A549 (cell line): Measurements from ENCODE around the gene MAP3K5. TPM values are rescaled to one million over a fixed set of nuclear protein-coding genes. Genes with fewer than 3 reads are reported as not detected.

ENCODE experiments used
- ATAC-seq, 2 experiments: fragments of 200-7000 bp in 1 of 2; fragments of >200 bp in 1 of 2; cut with Nextera tagmentation in 1 of 2; cut with Tn5 transposase in 1 of 2; 3 replicates each; pipeline versions ENCODE4 v1.8.0 to v1.9.1; 2018 to 2020; ENCODE audit warnings: mild to moderate bottlenecking in 1 of 2, moderate library complexity in 1 of 2
- CTCF ChIA-PET: fragments of 300-600 bp; sonication (Branson Sonifier 250); formaldehyde crosslinking; extraction: SDS; loops from one replicate; lab custom pipeline; 2021; ENCODE audit warnings: antibody characterized with exemption, inconsistent platforms; lab: Yijun Ruan, JAX
- POLR2A ChIA-PET: fragments of 350-600 bp; formaldehyde crosslinking; extraction: SDS; loops from one replicate; lab custom pipeline; 2021; ENCODE audit warnings: antibody characterized with exemption, inconsistent platforms; lab: Yijun Ruan, JAX
- DNase-seq, 2 experiments: peaks; one replicate each; pipeline versions ENCODE4 v3.0.0 to v3.0.0-alpha.2; 2011 to 2016; ENCODE audit warnings: low read depth in 1 of 2, low spot score in 1 of 2
- FAIRE-seq: peaks from 2 replicates; lab custom pipeline; 2011; peaks lifted over from hg19 to GRCh38; lab: Jason Lieb, UNC
- H3K27ac ChIP-seq, 2 experiments: fragments of >200 bp; sonication (Bioruptor Twin); formaldehyde crosslinking; 3 replicates each; pipeline ENCODE4 v1.5.1; 2016 to 2017
- H3K4me1 ChIP-seq: fragments of >200 bp; sonication (Bioruptor Twin); formaldehyde crosslinking; 3 replicates; pipeline ENCODE4 v1.6.1; 2016
- H3K4me2 ChIP-seq: fragments of >200 bp; sonication (Bioruptor Twin); formaldehyde crosslinking; 3 replicates; pipeline ENCODE4 v1.6.1; 2016
- H3K4me3 ChIP-seq: fragments of >200 bp; sonication (Bioruptor Twin); formaldehyde crosslinking; 3 replicates; pipeline ENCODE4 v1.5.1; 2016
- H3K9me3 ChIP-seq: fragments of >200 bp; sonication (Bioruptor Twin); formaldehyde crosslinking; 3 replicates; pipeline ENCODE4 v1.6.1; 2016
- CEBPB ChIP-seq, 2 experiments: fragments of >200 bp in 1 of 2; sonication (Bioruptor Twin) in 1 of 2; formaldehyde crosslinking in 1 of 2; IDR thresholded peaks; 2 replicates each; pipeline ENCODE4 v1.6.1; 2012 to 2016
- EHF ChIP-seq: fragments of 250-450 bp; sonication (Bioruptor Pico); IDR thresholded peaks from 2 replicates; pipeline ENCODE4 v1.5.0; 2020; ENCODE audit warnings: mild to moderate bottlenecking
- FOSB ChIP-seq: fragments of 250-450 bp; sonication (Bioruptor Pico); IDR thresholded peaks from 2 replicates; pipeline ENCODE4 v1.5.0; 2020; ENCODE audit warnings: mild to moderate bottlenecking, moderate library complexity
- GATA3 ChIP-seq: IDR thresholded peaks from 2 replicates; pipeline ENCODE4 v1.6.1; 2012; ENCODE audit warnings: borderline replicate concordance
- HDAC2 ChIP-seq: fragments of 200-600 bp; sonication (generic); IDR thresholded peaks from 2 replicates; pipeline ENCODE4 v1.6.1; 2016
- HES2 ChIP-seq: fragments of >200 bp; sonication (Bioruptor Twin); formaldehyde crosslinking; IDR thresholded peaks from 2 replicates; pipeline ENCODE4 v1.6.1; 2016
- HMGXB4 ChIP-seq: fragments of 250-450 bp; sonication (Bioruptor Pico); IDR thresholded peaks from 2 replicates; pipeline ENCODE4 v1.5.0; 2021; ENCODE audit warnings: mild to moderate bottlenecking, moderate library complexity, borderline replicate concordance
- MAX ChIP-seq: IDR thresholded peaks from 2 replicates; pipeline ENCODE4 v1.6.1; 2012
- NFE2L2 ChIP-seq: fragments of 150-350 bp; conservative IDR thresholded peaks from 2 replicates; pipeline ENCODE4 v1.6.1; 2014; ENCODE audit warnings: low read length
- RCOR1 ChIP-seq: fragments of 150-350 bp; IDR thresholded peaks from 2 replicates; pipeline ENCODE4 v1.6.1; 2014; ENCODE audit warnings: antibody characterized with exemption, low read length, low read depth
- SREBF2 ChIP-seq: fragments of 450-650 bp; IDR thresholded peaks from 2 replicates; pipeline ENCODE4 v1.6.1; 2014; ENCODE audit warnings: mild to moderate bottlenecking, moderate library complexity
- TP53 ChIP-seq: fragments of 250-450 bp; sonication (Bioruptor Pico); IDR thresholded peaks from 2 replicates; pipeline ENCODE4 v1.5.0; 2021; ENCODE audit warnings: mild to moderate bottlenecking, moderate library complexity
- WGBS: methylation state at CpG from one replicate; pipeline ENCODE4 v1.1.6; 2017; ENCODE audit errors: missing lambda C conversion rate; 5-methylcytosine and 5-hydroxymethylcytosine counted together
- polyA plus RNA-seq, 4 experiments: library from polyadenylated mRNA; depleted of rRNA in 3 of 4; stranded (reverse); fragments of >200 nt; fragmentation: RNase III in 1 of 4; extraction: RNeasy Plus Mini Kit Qiagen cat#74134 plus additional on column Dnase treatment in 1 of 4; gene quantifications; 2 replicates in 3 of 4; 3 replicates in 1 of 4; pipeline ENCODE4 v1.2.3, GENCODE V29; 2011 to 2017

The MAP3K5 gene
- polyA plus RNA-seq, 2 of the 4 experiments (the other 2 are of a cell fraction) = 2.1 to 4.1 TPM

GRCh38 chr6:136771306-136771705 lies 21.0 kb downstream of the MAP3K5 start:
- Histone ChIP-seq H3K9me3 (no peaks in the 10 kb centered on the region), H3K27ac (no peak overlapping the region), H3K4me1 (peaks cover 18% of the 10 kb centered on the region), H3K4me3 (no peak overlapping the region), H3K4me2 (no peak overlapping the region)
- ATAC-seq = no peak
- no peak for FAIRE-seq
- DNase-seq = no peak
- ChIA-PET POLR2A (no interaction called here), CTCF (interaction anchor here (0.6 to 1.6 kb wide), 5 partner anchors 10 to 128 kb away, joined by 3 to 5 read pairs (median 3); partner anchors contain the start of gene MAP3K5)
- TF ChIP-seq RCOR1 (no peak), HES2 (no peak), TP53 (CRISPR knock-in tag) (no peak)
- WGBS = 84% methylated on average over 2 of the region's 2 CpGs

GRCh38 chr6:136769759-136770158 lies 22.5 kb downstream of the MAP3K5 start:
- POLR2A ChIA-PET = no interaction called here
- H3K9me3 ChIP-seq = no peaks in the 10 kb centered on the region
- H3K4me2 ChIP-seq = no peak overlapping the region
- ATAC-seq = no peak
- TF ChIP-seq HMGXB4 (CRISPR knock-in tag) = no peak
- no peak for TF ChIP-seq FOSB (CRISPR knock-in tag)
- no peak for TF ChIP-seq MAX
- TF ChIP-seq GATA3 = no peak
- TF ChIP-seq TP53 (CRISPR knock-in tag) = no peak
- TF ChIP-seq, all 56 proteins: peak for 0
- WGBS = no CpG with 5 or more reads among the region's 1 CpG
- Histone ChIP-seq H3K4me1 (peaks cover 9% of the 10 kb centered on the region), H3K4me3 (no peak overlapping the region), H3K27ac (no peak overlapping the region)
- CTCF ChIA-PET = no interaction called here
- no peak for DNase-seq
- FAIRE-seq = no peak

- Histone ChIP-seq H3K4me1 (peaks cover 3% of the 10 kb centered on the region; the same call in 2 of the 3 replicates), H3K27ac (no peak overlapping the region), H3K4me3 (no peak overlapping the region)
- 85% methylated on average over 2 of the region's 2 CpGs for WGBS
- no peak for TF ChIP-seq EHF (CRISPR knock-in tag)
- TF ChIP-seq HDAC2 = no peak
- TF ChIP-seq NFE2L2 = no peak
- TF ChIP-seq HMGXB4 (CRISPR knock-in tag) = no peak
- TF ChIP-seq, all 56 proteins: peak for 0
- DNase-seq = no peak
- ATAC-seq = no peak
- CTCF ChIA-PET = interaction anchor here (0.6 to 1.4 kb wide), 2 partner anchors 76 to 126 kb away, joined by 3 to 4 read pairs; no protein-coding TSS in a partner anchor
- no peak overlapping the region for H3K4me2 ChIP-seq
- FAIRE-seq = no peak
- POLR2A ChIA-PET = no interaction called here
- no peaks in the 10 kb centered on the region for H3K9me3 ChIP-seq
Measured at GRCh38 chr6:136769124-136769523, 23.2 kb downstream of the MAP3K5 start.

- TF ChIP-seq SREBF2 (no peak), CEBPB (IDR thresholded peaks at IDR 0.05) (peak; percentile 8 to 24; a peak in 2 of 4 replicates)
- CTCF ChIA-PET = interaction anchor here (1.4 kb wide), 1 partner anchor 125 kb away, joined by 4 read pairs; no protein-coding TSS in a partner anchor
- Histone ChIP-seq H3K4me1 (peaks cover 5% of the 10 kb centered on the region; the same call in 1 of the 3 replicates), H3K4me3 (no peak overlapping the region), H3K9me3 (no peaks in the 10 kb centered on the region), H3K4me2 (no peak overlapping the region), H3K27ac (no peak overlapping the region)
- no peak for DNase-seq
- WGBS = 84% methylated on average over 6 of the region's 6 CpGs
- FAIRE-seq = no peak
- POLR2A ChIA-PET = no interaction called here
- ATAC-seq = no peak
Measured at GRCh38 chr6:136767570-136768309, 24.5 kb downstream of the MAP3K5 start.
